Measurements from ENCODE around the gene SCG5.

DNA sequence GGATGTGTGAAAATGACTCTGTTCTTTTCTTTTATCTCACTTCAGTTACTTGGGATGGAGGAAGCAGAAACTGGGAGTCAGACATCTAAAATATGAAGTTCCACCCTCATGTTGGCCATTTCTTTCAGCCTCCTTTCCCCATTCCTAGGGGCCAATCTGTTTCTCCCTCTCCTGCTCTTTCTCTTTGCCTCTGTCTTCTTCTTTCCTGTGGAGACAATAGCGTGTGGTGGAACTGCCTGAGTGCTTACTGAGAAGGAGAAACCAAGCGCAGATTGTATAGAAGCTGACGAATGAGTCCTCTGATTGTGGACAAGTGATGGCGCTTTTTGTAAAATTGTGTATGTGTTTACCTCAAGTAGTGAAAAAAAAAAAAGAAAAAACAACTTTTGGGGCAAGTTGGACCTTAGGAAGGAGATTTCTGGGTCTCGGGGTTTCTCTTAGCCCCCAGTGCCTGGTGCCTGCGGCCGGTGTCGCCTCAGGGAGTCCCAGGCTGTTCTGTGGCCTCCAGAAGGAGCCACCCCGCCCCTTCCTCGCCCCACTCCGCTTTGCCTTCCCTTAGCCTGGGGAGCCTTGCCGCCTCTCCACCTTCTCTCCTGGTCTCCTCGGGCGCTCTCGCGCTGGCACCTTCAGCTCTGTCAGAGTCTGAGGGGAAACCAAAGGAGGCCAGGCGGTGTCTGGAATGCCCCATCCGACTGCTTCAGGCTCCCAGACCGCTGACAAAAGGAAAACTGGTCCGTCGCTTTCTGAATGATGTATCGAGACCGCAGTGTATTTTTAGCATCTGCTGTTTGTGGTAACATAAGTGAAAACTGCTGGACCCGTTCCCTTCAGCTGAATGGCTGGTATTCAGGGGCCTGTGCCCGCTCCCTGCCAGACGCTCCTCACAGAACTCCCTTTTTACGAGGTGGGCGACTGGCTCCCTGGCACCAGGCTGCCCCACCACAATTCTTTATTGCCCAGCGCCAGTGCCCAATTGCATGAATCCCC lies 30.1 kb downstream of the SCG5 start:
- TF ChIP-seq, protein P1, sequence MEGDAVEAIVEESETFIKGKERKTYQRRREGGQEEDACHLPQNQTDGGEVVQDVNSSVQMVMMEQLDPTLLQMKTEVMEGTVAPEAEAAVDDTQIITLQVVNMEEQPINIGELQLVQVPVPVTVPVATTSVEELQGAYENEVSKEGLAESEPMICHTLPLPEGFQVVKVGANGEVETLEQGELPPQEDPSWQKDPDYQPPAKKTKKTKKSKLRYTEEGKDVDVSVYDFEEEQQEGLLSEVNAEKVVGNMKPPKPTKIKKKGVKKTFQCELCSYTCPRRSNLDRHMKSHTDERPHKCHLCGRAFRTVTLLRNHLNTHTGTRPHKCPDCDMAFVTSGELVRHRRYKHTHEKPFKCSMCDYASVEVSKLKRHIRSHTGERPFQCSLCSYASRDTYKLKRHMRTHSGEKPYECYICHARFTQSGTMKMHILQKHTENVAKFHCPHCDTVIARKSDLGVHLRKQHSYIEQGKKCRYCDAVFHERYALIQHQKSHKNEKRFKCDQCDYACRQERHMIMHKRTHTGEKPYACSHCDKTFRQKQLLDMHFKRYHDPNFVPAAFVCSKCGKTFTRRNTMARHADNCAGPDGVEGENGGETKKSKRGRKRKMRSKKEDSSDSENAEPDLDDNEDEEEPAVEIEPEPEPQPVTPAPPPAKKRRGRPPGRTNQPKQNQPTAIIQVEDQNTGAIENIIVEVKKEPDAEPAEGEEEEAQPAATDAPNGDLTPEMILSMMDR (IDR thresholded peaks at IDR 0.05), result no peak
- TF ChIP-seq POLR2A (IDR thresholded peaks at IDR 0.05) (no peak), POLR2AphosphoS5 (IDR thresholded peaks at IDR 0.05) (no peak)

Measured in suprapubic skin (tissue), 4 donors.